Gastrocnemius medialis (tissue), 4 donors: ENCODE data around the gene ABCC4.

Source experiments
- CTCF ChIP-seq, 5 experiments: fragments of 450-650 bp in 3 of 5; fragments of 200-600 bp in 2 of 5; sonication (generic) in 2 of 5; IDR thresholded peaks in 4 of 5; conservative IDR thresholded peaks in 1 of 5; 1 replicate in 4 of 5; 2 replicates in 1 of 5; pipeline ENCODE4 v1.5.1; 2016 to 2019; ENCODE audit warnings: antibody characterized with exemption in 5 of 5, mild to moderate bottlenecking in 3 of 5, moderate library complexity in 3 of 5
- POLR2A ChIP-seq, 2 donors: fragments of 450-650 bp; IDR thresholded peaks; one replicate each; pipeline ENCODE4 v1.6.1; 2017; ENCODE audit warnings: antibody characterized with exemption in 2 of 2, mild to moderate bottlenecking in 2 of 2, moderate library complexity in 2 of 2

GRCh38 chr13:95284436-95284835 is 16.8 kb downstream of the ABCC4 start:
- no peak for TF ChIP-seq POLR2A (IDR thresholded peaks at IDR 0.05)
- TF ChIP-seq CTCF (IDR thresholded peaks at IDR 0.05 in 4 of 5, conservative IDR thresholded peaks at IDR 0.05 in 1 of 5), result no peak
